ENCODE data around the gene KAT8.

DNA sequence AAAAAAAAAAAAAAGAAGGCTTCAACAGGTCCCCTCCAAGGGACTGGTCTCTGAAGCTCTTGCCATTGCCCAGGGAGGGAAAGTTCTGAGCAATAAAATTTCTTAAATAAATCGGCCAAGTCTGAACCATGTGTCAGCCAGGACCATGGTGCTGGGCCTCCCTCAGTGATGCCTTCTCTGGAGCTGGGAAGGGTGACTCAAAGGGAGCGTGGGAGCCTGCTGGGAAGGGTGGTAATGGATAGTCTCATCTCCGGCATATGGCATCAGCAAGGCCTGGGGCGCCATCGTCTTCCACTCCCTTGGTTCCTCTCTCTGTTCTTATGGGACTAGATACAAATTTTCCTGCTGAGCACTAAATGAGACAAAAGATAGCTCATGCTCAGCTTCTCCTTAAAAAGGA, 25.1 kb upstream of the KAT8 start:
- TF ChIP-seq TAF1 (IDR thresholded peaks at IDR 0.05; ENCODE audit: low read depth, low read length) (no peak), POLR2A (IDR thresholded peaks at IDR 0.05; ENCODE audit: low read depth, low read length) (no peak)

All from GM12891 (cell line).